Hepatocyte (in vitro differentiated cells): ENCODE measurements around the gene KRTAP22-2.

Experiments
- EZH2 ChIP-seq: fragments of 200-600 bp; sonication (generic); IDR thresholded peaks from 2 replicates; pipeline ENCODE4 v1.6.1; 2016; ENCODE audit warnings: antibody characterized with exemption, mild to moderate bottlenecking, borderline replicate concordance
- EZH2phosphoT487 ChIP-seq: fragments of 200-600 bp; sonication (generic); IDR thresholded peaks from one replicate; pipeline ENCODE4 v1.6.1; 2018; ENCODE audit warnings: antibody characterized with exemption, mild to moderate bottlenecking, low read depth, moderate library complexity; ENCODE audit not compliant: unreplicated experiment, severe bottlenecking
- TF ChIP-seq, protein P1 (sequence below): fragments of 200-600 bp; sonication (generic); IDR thresholded peaks from 2 replicates; pipeline ENCODE4 v1.5.1; 2016; ENCODE audit warnings: antibody characterized with exemption, mild to moderate bottlenecking; ENCODE audit not compliant: poor library complexity

DNA sequence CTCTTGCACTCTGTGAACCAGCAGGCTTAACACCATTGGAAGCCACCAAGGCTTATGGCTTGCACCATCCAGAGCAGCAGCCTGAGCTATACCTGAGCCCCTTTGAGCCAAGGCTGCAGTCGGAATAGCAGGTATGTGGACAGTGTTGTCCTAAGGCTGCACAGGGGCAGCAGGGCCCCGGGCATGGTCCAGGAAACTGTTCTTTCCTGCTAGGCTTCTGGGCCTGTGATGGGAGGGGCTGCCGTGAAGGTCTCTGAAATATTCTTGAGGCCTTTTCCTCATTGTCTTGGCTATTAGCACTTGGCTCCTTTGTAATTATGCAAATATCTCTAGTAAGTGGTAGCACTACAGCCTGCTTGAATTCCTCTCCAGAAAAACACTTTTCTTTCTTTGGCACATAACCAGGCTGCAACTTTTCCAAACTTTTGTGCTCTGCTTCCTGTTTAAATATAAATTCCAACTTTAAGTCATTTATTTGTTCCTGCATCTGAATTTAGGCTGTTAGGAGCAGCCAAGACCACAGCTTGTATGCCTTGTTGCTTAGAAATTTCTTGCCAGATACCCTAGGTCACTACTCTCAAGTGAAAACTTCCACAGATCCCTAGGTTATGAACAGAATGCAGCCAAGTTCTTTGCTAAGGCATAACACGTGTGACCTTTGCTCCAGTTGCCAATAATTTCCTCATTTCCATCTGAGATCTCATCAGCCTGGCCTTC, 35.4 kb upstream of the KRTAP22-2 start:
- TF ChIP-seq, protein P1, sequence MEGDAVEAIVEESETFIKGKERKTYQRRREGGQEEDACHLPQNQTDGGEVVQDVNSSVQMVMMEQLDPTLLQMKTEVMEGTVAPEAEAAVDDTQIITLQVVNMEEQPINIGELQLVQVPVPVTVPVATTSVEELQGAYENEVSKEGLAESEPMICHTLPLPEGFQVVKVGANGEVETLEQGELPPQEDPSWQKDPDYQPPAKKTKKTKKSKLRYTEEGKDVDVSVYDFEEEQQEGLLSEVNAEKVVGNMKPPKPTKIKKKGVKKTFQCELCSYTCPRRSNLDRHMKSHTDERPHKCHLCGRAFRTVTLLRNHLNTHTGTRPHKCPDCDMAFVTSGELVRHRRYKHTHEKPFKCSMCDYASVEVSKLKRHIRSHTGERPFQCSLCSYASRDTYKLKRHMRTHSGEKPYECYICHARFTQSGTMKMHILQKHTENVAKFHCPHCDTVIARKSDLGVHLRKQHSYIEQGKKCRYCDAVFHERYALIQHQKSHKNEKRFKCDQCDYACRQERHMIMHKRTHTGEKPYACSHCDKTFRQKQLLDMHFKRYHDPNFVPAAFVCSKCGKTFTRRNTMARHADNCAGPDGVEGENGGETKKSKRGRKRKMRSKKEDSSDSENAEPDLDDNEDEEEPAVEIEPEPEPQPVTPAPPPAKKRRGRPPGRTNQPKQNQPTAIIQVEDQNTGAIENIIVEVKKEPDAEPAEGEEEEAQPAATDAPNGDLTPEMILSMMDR = no peak
- TF ChIP-seq EZH2 (no peak), EZH2phosphoT487 (no peak)
